NCI-H226 (cell line): ENCODE results near the gene PPM1J.
"Not testable (repeated sequence)": the region's sequence is repeated elsewhere in the genome, so short reads cannot be mapped to it uniquely, and the experiment has no call there.

Source experiments
- DNase-seq: peaks from one replicate; pipeline ENCODE4 v3.0.0-alpha.2; 2015

Gene PPM1J, protein sequence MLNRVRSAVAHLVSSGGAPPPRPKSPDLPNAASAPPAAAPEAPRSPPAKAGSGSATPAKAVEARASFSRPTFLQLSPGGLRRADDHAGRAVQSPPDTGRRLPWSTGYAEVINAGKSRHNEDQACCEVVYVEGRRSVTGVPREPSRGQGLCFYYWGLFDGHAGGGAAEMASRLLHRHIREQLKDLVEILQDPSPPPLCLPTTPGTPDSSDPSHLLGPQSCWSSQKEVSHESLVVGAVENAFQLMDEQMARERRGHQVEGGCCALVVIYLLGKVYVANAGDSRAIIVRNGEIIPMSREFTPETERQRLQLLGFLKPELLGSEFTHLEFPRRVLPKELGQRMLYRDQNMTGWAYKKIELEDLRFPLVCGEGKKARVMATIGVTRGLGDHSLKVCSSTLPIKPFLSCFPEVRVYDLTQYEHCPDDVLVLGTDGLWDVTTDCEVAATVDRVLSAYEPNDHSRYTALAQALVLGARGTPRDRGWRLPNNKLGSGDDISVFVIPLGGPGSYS

DNA sequence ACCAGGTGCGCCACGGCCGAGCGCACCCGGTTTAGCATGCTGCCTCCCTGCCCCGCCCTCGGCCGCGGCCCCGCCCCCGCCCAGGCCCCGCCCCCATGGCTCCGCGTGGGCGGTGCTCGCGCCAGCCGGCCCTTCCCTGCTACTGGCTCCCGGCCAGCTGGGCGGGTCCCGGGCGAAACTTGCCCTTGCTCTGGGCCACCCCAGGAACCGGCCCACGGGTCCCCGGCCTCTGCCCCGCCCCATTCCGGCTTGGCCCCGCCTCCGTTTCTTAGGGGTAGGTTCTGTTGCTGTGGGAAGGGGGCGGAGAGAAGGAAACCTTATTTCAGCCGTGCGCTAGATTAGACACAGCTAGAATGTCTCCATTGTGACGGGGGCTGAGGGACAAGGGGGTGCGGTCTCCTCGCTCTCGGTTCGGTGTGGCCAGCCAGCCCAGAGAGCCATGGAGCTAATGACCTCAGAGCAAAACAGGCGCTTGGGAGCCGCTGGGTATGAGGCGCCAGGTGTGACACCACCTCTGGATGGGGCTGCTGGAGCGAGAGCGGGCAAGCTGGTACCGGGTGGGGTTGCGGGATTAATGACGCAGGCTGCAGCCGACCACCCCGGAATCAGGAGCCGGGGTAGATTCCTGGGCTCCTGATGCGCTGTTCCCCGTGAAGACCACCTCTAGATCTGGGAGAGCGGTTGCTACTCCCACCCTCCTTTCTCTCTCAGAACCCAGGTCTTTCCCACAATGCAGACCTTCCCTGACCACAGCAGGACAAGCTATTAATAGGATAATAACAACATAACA, at the start of gene PPM1J:
Gene PPM1J, minus strand, starts transcription at position 69 of the 790 bp plus-strand sequence. Its CDS starts 31 bp downstream, at position 38.
- peak; percentile 89 for DNase-seq

DNA sequence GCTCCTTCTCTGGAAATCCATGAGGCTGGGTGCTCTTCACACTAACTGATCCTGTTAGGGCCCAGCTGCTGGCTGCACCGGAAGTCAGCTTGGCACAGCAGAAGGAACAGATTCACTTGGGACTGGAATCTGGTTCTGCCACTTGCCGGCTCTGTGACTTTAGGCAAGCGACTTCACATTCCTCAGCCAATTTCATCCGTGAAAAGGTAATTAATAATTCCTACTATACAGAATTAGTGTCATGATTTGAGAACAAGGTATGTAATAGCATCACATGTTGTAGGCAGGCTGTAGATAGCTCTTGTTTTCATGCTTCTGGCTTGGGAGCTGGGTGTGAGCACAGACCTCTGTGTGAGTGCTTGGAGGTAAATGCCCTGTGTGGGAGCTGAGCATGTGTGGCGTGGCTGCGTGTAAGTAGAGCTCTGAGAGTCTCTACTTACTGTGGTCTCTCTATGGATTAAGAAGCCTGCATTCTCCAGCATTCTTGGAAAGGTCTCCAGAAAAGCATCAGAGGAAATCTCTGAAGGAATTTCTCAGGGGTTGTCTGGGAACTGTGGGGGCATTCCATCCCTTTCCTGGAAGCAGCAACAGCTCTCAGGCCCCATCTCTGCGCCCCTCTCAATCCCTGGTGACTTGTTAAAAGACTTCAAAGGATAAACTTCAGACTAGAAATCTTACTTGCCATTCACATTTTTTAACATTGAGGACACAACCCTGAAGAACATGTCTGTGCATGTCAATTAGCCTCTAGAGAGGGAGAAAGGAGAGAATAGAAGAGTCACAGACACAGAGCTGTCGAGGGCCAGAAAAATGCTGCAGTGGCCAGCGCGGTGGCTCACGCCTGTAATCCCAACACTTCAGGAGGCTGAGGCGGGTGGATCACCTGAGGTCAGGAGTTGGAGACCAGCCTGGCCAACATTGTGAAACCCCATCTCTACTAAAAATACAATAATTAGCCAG, 47.7 kb upstream of the PPM1J start:
- no peak for DNase-seq

DNA sequence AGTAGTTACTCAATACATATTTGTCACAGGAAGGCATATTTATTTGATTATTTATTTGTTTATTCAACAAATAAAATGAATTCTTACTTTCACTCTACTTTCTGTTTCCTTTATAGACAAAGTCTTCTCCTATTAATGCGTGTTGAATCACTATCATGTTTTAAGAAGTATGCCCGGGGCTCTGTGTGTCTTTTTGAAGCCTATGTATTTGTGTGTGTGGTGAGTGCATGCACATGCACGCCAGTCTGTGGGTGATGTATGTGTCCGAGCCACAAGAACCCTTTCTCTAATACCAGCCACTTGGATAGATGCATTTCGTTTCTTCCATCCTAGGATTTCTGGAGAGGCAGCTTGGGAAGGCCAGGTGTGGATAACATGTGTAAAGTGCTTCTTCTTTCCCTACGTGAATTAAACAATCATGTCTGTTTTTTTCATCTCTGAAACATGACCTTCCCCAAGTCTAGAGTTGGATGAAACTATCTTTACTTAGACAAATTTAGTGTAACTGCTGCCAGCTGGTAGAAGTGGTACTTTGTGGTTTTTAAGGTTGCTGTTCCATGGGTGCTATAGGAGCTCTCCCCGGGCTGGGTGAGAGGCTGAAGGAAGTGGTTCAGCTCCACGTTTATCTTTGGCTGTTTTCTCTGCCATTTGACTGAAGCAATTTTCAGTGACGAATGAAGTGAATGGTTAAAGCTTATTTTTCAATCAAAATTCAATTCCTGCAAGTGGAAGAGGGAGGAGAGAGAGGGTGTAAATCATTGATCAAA, 46.8 kb upstream of the PPM1J start:
- DNase-seq, result no peak

DNA sequence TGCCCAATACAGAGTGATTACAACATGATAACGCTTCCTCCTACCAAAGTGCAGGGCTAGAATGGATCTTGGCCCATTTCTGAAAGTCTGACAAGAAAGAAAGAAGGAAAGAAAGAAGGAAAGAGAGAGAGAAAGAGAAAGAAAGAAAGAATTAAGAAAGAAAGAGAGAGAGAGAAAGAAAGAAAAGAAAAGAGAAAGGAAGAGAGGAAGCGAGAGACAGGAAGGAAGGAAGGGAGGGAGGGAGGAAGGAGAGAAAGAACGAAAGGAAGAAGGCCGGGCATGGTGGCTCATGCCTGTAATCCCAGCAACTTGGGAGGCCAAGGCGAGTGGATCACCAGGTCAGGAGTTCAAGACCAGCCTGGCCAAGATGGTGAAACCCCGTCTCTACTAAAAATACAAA, 44.1 kb upstream of the PPM1J start:
- DNase-seq, result no peak

DNA sequence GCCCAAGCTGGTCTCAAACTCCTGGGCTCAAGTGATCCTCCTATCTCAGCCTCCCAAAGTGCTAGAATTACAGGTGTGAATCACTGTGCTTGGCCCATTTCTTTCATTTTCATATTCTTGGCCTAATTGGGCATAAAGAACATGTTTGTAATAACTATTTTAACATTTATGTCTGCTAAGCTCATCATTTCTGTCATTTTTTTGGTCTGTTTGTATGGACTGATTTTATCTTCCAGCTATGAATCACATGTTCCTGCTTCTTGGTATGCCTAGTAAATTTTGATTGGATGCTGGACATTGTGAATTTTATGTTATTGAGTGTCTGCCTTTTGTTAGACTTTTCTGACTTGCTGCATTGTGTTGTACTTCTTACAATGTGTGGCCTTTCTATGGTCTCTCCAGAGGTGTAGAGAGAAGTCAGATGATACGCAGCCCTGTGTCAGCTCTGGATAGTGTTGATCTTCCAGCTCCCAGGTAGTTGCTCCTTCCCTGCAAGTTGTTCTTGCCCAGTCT, 39.0 kb upstream of the PPM1J start:
- no peak for DNase-seq

DNA sequence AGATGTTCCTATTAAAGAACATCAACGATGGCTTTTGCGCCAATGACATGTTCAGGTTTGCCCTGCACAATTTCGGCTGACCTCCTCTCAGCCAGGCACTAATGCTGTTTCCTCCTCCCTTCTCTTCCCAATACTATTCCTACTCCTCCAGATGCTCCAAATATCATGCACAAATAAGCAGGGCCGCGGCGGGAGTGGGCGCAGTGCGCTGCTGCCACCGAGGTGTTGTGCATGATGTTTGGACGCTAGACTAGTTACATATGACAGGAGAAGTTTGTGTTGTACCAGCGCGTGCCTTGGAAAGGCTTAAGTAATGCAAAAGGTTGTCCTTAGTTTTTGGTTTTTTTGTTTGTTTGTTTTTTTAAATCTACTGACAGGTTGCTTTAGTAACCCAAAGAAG, 33.3 kb upstream of the PPM1J start:
- DNase-seq, result no peak

DNA sequence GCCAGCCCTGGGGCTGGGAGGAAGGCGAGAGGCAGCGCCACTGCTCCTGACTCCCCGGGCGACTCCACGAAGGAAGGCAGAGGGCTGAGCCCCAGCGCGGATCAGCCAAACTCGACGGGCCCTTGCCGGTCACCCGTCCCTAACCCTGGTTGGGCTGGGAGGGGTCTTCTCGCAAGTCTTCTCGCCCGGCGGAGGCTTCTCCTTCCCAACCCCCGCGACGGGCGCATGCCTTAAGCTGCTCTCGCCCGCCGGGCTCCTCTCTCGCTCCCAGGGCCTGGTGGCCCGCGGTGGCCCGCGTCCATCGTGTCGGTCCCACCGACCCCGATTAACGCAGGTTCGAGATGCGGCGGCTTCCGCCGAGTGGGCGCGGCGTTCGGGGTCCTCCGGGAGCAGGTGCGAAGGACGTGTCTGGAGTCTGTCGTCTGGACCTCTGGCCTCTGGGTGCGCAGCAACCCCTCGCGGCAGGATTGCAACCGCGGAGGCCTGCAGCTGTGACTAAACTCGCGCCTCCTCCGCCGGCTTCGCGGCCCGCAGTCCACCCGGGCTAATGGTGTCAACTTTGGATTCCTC, 29.0 kb upstream of the PPM1J start:
- no peak for DNase-seq

DNA sequence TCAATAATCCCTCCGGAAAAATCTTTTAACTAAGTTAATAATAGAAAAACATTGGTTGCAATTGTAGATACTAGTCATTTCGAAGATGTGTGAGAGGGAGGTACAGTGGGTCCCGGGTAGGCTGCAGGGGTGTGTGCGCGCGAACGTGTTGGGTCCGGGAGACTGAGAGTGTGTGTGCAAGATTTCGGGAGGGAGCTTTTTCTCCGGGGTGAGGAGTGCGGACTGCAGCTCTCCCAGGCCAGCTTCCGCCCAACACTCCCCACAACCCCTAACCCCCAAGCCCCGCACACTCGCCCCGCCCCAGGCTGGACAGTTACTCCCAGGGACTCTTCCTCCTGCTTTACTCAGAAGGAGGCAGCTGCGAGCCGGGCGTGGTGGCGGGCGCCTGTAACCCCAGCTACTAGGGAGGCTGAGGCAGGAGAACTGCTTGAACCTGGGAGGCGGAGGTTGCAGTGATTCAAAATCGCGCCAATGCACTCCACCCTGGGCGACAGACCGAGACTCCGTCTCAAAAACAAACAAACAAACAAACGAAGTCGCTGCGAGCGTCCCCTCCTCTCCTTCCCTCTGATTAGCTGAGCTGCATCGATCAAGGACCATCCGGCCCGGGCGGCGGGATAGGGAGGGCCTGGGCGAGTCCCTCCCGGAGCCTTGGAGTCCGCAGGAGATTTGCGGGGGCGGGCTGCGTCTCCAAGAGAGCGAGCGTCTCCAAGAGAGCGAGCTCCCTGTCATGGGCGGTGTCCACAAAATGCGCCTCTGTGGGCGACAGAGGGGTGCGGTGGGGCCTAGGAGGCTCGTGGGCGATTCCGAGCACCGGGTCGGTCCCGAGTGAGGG, 28.3 kb upstream of the PPM1J start:
- DNase-seq, result no peak

DNA sequence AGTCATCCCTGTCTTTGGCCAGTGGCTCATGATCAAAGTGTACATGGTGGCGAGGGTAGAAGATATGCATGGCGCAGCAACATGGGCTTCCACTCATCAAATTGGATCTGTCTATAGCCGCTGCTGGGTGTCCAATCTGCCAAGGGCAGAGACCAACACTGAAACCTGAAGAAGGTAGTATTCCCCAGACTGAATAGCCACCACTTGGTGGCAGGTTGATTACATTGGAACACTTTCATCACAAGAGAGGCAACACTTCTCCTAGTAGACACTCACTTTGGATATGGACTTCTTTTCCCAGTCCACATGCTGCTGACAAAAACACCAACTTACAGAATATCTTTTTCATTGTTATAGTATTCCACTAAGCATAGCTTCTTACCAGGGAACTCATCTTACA, 22.4 kb upstream of the PPM1J start:
- DNase-seq, result no peak

DNA sequence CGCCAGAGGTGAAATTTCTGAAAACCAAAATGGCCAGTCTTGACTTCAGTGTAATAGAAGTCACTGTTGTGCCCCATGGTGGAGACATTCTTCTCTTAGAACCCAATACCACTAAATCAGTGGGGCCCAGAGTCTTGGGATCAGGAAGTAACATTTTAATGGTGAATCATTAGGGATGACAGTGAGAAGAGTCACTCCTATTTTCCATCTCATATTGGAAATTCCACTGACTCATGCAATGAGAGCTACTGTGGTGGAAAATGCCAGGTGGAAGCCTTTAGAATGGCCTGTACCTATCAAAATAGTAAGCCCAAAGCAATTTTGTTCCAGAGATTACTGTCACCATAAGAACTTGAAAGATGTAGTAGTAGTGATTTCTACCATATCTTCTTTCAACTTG, 20.6 kb upstream of the PPM1J start:
- peak; percentile 80 for DNase-seq

DNA sequence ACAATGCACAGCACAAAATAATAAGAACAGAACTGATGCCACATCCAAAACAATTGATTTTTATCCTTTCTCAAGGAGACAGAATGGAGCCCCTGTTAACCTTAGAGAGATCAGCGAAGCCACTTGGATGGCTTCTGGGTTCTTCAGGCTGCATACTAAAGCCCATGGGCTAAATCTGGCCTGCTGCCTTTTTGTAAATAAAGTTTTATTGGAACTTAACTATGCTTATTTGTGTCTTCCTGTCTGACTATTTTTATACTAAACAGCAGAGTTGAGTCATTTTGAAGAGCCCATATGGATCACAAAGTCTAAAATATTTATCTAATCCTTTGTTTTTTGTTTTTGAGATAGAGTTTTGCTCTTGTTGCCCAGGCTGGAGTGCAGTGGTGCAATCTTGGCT, 16.3 kb upstream of the PPM1J start:
- no peak for DNase-seq

DNA sequence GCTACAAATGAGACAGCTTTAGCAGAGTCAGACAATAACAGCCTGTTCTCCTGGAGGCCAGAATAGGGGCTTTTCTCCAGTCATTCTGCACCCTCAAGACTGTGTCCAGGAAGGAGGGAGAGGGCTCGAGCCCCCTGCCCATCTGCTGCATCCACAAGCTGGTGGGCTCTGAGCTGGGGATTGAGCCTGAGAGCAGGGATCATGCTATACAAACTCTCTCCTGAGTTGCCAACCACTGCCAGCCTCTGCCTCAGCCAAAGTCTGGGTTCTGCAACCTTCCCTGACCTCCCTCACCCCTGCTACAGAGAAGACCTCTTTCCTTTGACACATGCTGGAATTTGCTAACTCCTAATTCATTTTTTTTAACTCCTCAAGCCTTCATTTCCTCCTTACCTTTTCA, 14.8 kb upstream of the PPM1J start:
- DNase-seq, result no peak

DNA sequence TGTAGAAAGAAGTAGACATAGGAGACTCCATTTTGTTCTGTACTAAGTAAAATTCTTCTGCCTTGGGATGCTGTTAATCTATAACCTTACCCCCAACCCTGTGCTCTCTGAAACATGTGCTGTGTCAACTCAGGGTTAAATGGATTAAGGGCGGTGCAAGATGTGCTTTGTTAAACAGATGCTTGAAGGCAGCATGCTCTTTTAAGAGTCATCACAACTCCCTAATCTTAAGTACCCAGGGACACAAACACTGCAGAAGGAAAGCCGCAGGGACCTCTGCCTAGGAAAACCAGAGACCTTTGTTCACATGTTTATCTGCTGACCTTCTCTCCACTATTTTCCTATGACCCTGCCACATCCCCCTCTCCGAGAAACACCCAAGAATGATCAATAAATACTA, 13.9 kb upstream of the PPM1J start:
- DNase-seq, result not testable (repeated sequence)

DNA sequence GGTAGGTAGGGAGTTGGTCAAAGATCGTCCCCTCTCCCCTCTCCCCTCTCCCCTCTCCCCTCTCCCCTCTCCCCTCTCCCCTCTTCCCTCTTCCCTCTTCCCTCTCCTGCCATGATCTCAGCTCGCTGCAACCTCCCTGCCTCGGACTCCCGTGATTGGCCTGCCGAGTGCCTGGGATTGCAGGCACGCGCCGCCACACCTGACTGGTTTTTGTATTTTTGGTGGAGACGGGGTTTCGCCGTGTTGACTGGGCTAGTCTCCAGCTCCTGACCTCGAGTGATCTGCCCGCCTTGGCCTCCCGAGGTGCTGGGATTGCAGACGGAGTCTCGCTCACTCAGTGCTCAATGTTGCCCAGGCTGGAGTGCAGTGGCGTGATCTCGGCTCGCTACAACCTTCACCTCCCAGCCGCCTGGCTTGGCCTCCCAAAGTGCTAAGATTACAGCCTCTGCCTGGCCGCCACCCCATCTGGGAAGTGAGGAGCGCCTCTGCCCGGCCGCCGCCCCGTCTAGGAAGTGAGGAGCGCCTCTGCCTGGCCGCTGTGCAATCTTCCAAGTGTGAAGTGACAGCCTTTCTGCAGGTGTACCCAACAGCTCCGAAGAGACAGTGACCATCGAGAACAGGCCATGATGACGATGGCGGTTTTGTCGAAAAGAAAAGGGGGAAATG, 13.3 kb upstream of the PPM1J start:
- DNase-seq, result not testable (repeated sequence)

DNA sequence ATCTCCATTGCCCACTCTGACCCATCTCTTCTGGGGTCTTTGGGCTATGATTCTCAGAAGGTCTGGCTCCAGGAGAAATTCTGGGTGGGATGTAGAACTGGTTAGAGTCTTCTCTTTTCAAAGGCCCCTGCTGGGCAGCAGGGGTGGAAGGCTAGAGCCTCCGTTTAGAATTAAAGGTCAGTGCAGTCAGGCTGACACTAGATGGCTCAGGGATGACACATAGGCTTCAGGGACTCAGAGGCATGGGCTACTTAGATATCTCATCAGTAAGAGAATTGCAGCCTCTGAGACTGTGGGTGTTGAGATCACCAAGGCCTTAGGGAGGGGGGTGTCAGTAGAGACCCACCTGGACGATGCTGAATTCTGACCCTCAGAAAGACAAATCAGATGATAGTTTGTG, 12.6 kb upstream of the PPM1J start:
- no peak for DNase-seq

DNA sequence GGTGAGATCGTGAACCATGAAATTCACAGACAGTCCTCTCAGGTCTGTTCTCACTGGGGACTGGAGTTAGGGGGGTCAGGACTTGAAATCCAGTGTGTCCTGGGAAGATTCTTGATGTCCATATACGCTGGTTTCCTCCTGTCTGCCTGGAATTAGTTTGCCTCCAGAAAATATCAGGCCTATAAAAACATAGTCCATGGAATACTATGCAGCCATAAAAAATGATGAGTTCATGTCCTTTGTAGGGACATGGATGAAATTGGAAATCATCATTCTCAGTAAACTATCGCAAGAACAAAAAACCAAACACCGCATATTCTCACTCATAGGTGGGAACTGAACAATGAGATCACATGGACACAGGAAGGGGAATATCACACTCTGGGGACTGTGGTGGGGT, 9.1 kb upstream of the PPM1J start:
- DNase-seq, result not testable (repeated sequence)

DNA sequence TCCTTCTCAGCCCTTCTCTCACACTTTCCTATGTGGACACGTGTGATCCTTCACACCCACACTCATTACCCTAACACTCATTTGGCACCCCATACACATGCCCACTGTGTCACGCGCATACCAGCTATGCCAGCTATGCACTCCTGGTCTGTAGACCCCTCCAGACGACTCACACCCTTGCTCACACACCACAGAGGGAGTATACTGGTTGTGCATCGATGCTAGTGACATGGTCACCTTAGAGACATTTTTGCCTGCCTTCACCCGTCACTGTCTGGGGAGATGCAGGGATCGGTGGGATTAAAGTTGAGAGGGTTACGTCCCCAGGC, 8.3 kb upstream of the PPM1J start:
- DNase-seq, result no peak

DNA sequence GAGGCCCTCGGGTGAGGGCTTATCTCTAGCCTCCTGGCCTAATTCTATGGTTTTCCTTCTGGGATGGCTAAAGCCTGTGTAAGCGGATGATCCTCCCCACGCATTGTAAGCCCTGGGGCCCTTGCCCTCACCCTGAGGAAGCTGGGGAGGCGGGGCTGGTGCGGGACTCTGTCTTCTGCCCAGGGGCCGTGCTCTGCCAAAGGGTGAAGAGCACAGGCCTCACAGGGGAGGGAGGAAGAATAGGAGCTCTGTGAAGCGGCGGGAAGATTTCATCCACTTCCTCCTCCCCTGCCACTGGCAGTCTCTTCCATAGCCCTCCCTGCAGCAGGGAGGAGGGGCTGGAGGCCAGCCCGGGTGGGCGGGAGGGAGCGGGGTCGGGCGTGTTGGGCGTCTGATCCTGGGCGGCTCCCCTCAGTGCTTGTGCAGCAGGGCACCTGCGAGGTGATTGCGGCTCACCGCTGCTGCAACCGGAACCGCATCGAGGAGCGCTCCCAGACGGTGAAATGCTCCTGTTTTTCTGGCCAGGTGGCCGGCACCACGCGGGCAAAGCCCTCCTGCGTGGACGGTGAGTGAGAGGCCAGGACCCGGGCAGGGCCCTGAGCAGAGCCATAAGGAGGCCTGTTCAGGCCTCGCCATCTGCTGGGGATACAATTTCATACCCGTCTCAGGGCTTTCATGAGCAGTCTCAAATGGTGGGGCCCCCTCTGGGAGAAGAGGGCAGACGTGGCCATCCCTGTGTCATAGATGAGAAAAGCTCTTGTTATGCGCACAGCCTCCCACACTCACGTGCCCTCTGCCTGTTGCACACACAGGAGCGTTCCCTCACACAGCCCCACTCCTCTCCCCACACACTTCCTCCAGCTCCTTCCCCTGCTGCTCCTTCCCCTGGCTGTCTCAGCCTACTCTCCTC, 7.7 kb upstream of the PPM1J start:
- DNase-seq, result peak; percentile 98

DNA sequence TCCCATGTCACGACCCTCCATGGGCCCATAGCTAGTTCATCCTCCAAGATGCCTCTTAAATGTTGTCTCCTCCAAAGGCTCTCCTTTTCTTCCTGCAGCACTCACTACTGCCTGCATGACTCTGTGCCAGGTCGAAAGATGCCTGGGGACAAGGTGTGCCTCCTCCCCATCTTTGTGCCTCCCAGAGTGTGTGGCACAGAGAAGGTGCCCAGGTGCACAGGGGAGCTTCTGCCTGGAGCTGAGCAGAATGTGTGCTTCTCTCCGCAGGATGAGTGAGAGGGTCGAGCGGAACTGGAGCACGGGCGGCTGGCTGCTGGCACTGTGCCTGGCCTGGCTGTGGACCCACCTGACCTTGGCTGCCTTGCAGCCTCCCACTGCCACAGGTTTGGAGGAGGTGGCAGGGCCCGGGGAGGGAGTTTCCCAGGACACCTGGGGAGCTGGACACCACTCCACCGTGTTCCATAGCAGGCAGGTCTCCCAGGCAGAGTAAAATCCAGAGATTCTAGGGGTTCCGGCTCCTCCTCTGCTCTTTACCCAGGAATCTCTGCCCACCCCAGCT, 6.9 kb upstream of the PPM1J start:
- no peak for DNase-seq
